Spleen (tissue), 7 donors: ENCODE results near the gene LCNL1.

Experiments used
- CTCF ChIP-seq, 11 experiments: fragments of 200-600 bp in 7 of 11; fragments of 450-650 bp in 4 of 11; sonication (generic) in 4 of 11; IDR thresholded peaks in 8 of 11; conservative IDR thresholded peaks in 3 of 11; 1 replicate in 7 of 11; 2 replicates in 4 of 11; pipeline versions ENCODE4 v1.4.0 to v1.8.0; 2016 to 2021; ENCODE audit warnings: antibody characterized with exemption in 11 of 11, inconsistent platforms in 4 of 11, mild to moderate bottlenecking in 1 of 11
- POLR2A ChIP-seq, 3 donors: fragments of 450-650 bp; IDR thresholded peaks; one replicate each; pipeline ENCODE4 v1.5.1; 2017; ENCODE audit warnings: antibody characterized with exemption in 3 of 3, mild to moderate bottlenecking in 1 of 3
- POLR2AphosphoS5 ChIP-seq, 3 donors: sonication (generic); formaldehyde crosslinking; IDR thresholded peaks; one replicate each; pipeline ENCODE4 v1.5.1; 2017; ENCODE audit warnings: antibody characterized with exemption in 3 of 3
- donor health status: DM: no; HTN: no; CAD: no; lungs with moderate emphysema.
- donor health status: DM: no; HTN: no; CAD: no.
- donor health status: DM: no; HTN: no; CAD: no.

- TF ChIP-seq POLR2AphosphoS5 (IDR thresholded peaks at IDR 0.05): no peak
- TF ChIP-seq CTCF (IDR thresholded peaks at IDR 0.05 in 8 of 11, conservative IDR thresholded peaks at IDR 0.05 in 3 of 11): no peak
- no peak for TF ChIP-seq POLR2A (IDR thresholded peaks at IDR 0.05)
Measured at GRCh38 chr9:136997371-136997770, 14.6 kb downstream of the LCNL1 start.
